ENCODE data around the gene ANKLE2.
"Not testable (repeated sequence)": the region's sequence is repeated elsewhere in the genome, so short reads cannot be mapped to it uniquely, and the experiment has no call there.

ANKLE2 gene

DNA sequence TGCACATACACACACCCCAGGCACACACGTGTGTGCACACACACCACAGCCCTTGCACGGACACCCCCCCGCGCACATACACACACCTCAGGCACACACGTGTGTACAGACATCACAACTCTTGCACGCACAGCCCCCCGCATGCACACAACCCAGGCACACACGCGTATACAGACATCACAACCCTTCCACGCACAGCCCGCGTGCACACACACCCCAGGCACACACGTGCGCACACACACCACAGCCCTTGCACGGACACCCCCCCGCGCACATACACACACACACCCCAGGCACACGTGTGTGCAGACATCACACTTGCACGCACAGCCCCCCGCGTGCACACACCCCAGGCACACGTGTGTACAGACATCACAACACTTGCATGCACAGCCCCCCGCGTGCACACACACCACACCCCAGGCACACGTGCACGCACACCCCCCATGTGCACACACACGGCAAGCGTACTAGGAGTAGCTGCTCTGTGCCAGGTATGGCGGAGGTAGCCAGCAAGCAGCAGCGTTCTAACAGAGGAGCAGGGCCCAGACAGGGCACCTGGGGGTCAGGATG lies 18.2 kb upstream of the ANKLE2 start:
- ChIA-PET POLR2A (no interaction called here), CTCF (no interaction called here)
- DNase-seq (ENCODE audit: extremely low spot score): no peak
- no peak for TF ChIP-seq TARDBP (IDR thresholded peaks at IDR 0.05)
- no peak for TF ChIP-seq ARNT (IDR thresholded peaks at IDR 0.05)
- no peak for TF ChIP-seq FOXA1 (IDR thresholded peaks at IDR 0.05)

DNA sequence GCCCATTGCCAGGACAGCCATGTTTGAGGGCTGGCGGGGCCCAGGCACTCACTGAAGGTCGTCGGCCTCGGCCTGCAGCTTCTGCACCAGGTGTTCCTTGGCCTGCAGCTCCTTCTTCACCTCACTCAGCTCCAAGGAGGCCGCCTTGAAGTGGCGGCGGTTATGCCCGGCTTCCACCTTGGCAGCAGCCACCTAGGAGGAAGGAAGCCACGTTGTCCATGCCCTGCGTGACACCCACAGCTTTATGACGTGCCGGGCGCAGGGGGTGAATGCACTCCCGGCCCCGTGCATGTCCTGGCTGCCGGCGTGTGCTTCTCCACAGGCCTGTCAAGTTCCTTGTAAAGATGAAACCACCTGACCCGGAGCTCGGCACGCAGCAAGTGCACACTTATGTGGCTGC lies 16.0 kb upstream of the ANKLE2 start:
- ChIA-PET POLR2A (no interaction called here), CTCF (no interaction called here)
- DNase-seq (ENCODE audit: extremely low spot score): no peak
- TF ChIP-seq SP1 (IDR thresholded peaks at IDR 0.05) (no peak), L3MBTL2 (conservative IDR thresholded peaks at IDR 0.05) (no peak)

DNA sequence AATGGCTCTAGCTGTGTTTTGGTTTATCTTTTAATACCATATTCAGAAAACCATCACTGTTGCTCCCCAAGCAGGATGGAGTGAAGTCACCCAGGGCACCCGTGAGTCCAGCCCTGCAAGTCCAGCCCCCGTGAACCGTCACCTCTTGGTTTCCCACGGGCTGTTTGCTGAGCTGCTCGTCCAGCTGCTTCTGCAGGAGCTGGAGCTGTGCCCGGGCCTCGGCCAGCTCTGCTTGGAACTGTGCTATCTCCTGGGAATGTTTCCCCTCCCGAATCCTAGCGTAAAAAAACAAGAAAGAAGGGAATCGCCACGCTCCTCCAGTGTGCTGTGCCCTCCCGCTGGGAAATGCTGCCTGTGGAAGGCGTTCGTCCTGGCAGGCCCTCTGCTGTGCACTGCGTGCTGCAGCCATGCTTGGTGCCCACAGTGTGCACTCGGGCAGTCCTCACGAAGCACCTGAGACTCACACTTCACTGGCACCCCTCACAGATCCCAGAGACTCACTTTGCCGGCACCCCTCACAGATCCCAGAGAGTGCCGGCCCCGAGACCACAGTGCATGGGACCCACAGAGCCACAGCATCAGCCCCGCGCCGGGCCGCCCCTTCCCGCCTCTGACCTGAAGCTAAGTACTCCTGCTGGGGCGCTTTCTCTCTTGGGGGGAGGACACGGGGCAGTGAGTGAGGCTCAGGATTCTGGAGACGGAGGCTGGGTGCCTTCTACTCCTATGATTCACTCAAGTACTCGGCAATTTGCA lies 15.4 kb upstream of the ANKLE2 start:
- TF ChIP-seq LEF1 (IDR thresholded peaks at IDR 0.05; ENCODE audit: borderline replicate concordance) (no peak), ZNF384 (IDR thresholded peaks at IDR 0.05) (no peak), FOXM1 (IDR thresholded peaks at IDR 0.05; ENCODE audit: borderline replicate concordance) (no peak), L3MBTL2 (conservative IDR thresholded peaks at IDR 0.05) (no peak), ARNT (IDR thresholded peaks at IDR 0.05) (no peak), TARDBP (IDR thresholded peaks at IDR 0.05) (no peak), SP1 (IDR thresholded peaks at IDR 0.05) (no peak), BHLHE40 (IDR thresholded peaks at IDR 0.05; ENCODE audit: borderline replicate concordance) (no peak), NFRKB (IDR thresholded peaks at IDR 0.05) (no peak), CTBP1 (IDR thresholded peaks at IDR 0.05; ENCODE audit: borderline replicate concordance) (no peak)
- ChIA-PET CTCF (no interaction called here), POLR2A (no interaction called here)
- DNase-seq (ENCODE audit: extremely low spot score): no peak

DNA sequence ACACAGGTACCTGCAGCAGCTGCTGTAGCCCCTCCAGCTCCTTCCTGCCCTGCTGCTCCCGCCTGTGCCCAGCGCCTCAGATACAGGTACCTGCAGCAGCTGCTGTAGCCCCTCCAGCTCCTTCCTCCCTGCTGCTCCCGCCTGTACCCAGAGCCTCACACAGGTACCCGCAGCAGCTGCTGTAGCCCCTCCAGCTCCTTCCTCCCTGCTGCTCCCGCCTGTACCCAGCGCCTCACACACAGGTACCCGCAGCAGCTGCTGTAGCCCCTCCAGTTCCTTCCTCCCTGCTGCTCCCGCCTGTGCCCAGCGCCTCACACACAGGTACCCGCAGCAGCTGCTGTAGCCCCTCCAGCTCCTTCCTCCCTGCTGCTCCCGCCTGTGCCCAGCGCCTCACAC lies 14.6 kb upstream of the ANKLE2 start:
- POLR2A ChIA-PET, CTCF ChIA-PET: not testable (repeated sequence)

DNA sequence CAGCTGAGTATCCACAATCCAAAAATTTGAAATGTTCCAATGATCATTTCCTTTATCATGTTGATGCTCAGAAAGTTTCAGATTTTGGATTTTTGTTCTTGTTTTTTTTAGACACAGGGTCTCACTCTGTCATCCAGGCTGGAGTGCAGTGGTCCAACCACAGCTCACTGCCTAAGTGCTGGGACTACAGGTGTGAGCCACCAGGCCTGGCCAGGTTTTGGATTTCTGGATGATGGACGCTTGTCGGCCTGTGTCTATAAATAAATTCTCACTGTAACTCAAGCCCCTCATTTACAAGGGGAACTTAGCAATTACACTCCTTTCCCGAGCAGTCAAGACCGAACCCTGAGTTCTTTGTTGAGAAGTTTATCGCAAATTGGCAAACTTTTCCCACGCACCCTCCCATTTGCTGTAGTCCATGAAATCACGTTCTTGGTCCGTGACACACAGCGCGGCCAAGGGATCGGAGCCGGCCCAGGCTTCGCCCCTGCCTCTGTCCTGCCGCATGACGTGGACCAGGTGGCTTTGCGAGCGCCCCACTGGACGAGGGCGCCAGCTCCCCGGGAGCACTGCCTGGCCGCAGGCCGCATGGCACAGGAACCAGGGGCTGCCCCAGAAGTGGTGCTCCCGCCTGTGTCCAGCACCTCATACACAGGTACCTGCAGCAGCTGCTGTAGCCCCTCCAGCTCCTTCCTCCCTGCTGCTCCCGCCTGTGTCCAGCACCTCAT lies 14.0 kb upstream of the ANKLE2 start:
- DNase-seq (ENCODE audit: extremely low spot score): no peak
- POLR2A ChIA-PET: interaction anchor here (0.9 kb wide), 1 partner anchor 20 kb away, joined by 3 read pairs; no protein-coding TSS in a partner anchor
- CTCF ChIA-PET: interaction anchor here (0.6 kb wide), 1 partner anchor 11 kb away, joined by 5 read pairs; no protein-coding TSS in a partner anchor
- TF ChIP-seq LEF1 (IDR thresholded peaks at IDR 0.05; ENCODE audit: borderline replicate concordance): no peak
- TF ChIP-seq BHLHE40 (IDR thresholded peaks at IDR 0.05; ENCODE audit: borderline replicate concordance): no peak
- no peak for TF ChIP-seq FOXA1 (IDR thresholded peaks at IDR 0.05)
- no peak for TF ChIP-seq SP1 (IDR thresholded peaks at IDR 0.05)

More for the DNA sequence above, 14.6 kb upstream of the ANKLE2 start:
- not testable (repeated sequence) for DNase-seq (ENCODE audit: extremely low spot score)

DNA sequence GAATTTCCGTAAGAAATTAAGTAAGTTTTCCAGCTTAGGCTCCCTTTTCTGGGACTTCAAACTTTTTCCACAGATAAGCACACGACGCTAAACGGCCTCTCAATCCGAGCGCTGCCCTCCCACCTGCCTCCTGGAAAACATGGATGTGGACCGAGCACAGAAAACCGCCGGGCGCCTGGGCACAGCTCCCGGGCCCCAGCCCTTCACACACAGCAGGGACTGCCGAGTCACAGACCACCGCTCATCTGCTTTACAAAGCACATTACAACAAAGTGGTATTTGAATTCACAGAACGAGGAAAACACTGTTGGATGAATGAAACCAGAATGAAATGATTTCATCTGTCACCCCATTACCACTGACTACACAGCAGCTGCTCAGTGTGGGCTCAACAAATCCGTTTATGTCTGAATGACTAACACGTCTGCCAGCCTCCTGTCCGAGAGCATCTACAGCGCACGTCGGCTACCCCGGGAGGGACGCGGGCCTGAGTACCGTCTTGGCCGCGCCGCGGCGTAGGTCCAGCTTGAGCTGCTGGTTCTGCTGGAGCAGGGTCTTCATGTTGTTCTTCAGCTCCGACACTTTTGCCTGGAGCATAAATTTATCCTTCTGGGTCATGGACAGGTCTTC lies 13.1 kb upstream of the ANKLE2 start:
- POLR2A ChIA-PET: interaction anchor here (0.9 kb wide), 2 partner anchors 13 to 20 kb away, joined by 3 read pairs; partner anchors contain the start of gene ANKLE2
- TF ChIP-seq, protein P1, sequence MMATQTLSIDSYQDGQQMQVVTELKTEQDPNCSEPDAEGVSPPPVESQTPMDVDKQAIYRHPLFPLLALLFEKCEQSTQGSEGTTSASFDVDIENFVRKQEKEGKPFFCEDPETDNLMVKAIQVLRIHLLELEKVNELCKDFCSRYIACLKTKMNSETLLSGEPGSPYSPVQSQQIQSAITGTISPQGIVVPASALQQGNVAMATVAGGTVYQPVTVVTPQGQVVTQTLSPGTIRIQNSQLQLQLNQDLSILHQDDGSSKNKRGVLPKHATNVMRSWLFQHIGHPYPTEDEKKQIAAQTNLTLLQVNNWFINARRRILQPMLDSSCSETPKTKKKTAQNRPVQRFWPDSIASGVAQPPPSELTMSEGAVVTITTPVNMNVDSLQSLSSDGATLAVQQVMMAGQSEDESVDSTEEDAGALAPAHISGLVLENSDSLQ (IDR thresholded peaks at IDR 0.05): no peak
- no peak for TF ChIP-seq BHLHE40 (IDR thresholded peaks at IDR 0.05; ENCODE audit: borderline replicate concordance)
- DNase-seq (ENCODE audit: extremely low spot score): no peak
- CTCF ChIA-PET: interaction anchor here (0.6 kb wide), 1 partner anchor 10 kb away, joined by 5 read pairs; no protein-coding TSS in a partner anchor

DNA sequence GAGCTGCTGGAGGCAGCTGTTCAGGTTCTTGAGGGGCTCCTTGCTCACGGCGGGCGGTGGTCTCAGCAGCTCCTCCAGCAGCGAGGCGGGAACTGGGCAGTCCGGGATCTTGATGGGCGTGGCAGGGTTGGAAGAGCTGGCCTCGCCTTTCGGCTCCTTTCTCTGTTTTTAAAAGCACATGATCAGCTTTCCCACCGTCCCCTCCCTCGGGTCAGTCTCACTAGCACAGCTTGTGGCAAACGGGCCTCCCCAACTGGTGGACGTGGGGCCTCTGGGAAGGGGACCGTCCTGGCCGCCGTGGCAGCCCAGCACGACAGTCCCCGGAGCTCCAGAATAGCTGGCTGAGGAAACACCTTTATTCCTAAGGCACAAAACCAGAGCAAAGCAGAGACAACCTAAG lies 12.5 kb upstream of the ANKLE2 start:
- ChIA-PET POLR2A (interaction anchor here (0.9 kb wide), 1 partner anchor 12 kb away, joined by 3 read pairs; the partner anchor contains the start of gene ANKLE2), CTCF (no interaction called here)
- no peak for DNase-seq (ENCODE audit: extremely low spot score)
- TF ChIP-seq, protein P1 (IDR thresholded peaks at IDR 0.05): no peak
- TF ChIP-seq BHLHE40 (IDR thresholded peaks at IDR 0.05; ENCODE audit: borderline replicate concordance) (no peak), HDGF (IDR thresholded peaks at IDR 0.05; ENCODE audit: borderline replicate concordance) (no peak), ARNT (IDR thresholded peaks at IDR 0.05) (no peak), LEF1 (IDR thresholded peaks at IDR 0.05; ENCODE audit: borderline replicate concordance) (no peak), FOXK2 (IDR thresholded peaks at IDR 0.05) (no peak), FOXM1 (IDR thresholded peaks at IDR 0.05; ENCODE audit: borderline replicate concordance) (no peak), TARDBP (IDR thresholded peaks at IDR 0.05) (no peak), FOXA1 (IDR thresholded peaks at IDR 0.05) (no peak), ELF4 (IDR thresholded peaks at IDR 0.05) (no peak), CTBP1 (IDR thresholded peaks at IDR 0.05; ENCODE audit: borderline replicate concordance) (no peak), SUZ12 (IDR thresholded peaks at IDR 0.05) (no peak), L3MBTL2 (conservative IDR thresholded peaks at IDR 0.05) (no peak), ZNF384 (IDR thresholded peaks at IDR 0.05) (no peak), SP1 (IDR thresholded peaks at IDR 0.05) (no peak), NFRKB (IDR thresholded peaks at IDR 0.05) (no peak)
